ENCODE measurements around the gene RTN4RL2. TPM values are rescaled to one million over a fixed set of nuclear protein-coding genes. Genes with fewer than 3 reads are reported as not detected.

The RTN4RL2 gene
- total RNA-seq, 1 donor from 2014 or later = 1.3 TPM

GRCh38 chr11:57426929-57427726 lies 33.2 kb upstream of the RTN4RL2 start, which contains the start of gene SLC43A3:
Gene SLC43A3 (minus strand): TSS chr11:57427121. CDS start chr11:57426172, 949 bp downstream.
- H3K27me3 ChIP-seq (ENCODE audit: low read depth) = no peaks in the 10 kb centered on the region
- H3K4me1 ChIP-seq = peaks cover 80% of the 10 kb centered on the region
- peaks cover 15% of the 10 kb centered on the region for H3K36me3 ChIP-seq
- H3K27ac ChIP-seq (replicated peaks) = peak within 1 kb of the TSS; percentile 96
- intact Hi-C loops (cut with micrococcal nuclease) = no loop called here
- H3K4me3 ChIP-seq = peak within 1 kb of the TSS; percentile 72
- no peak for TF ChIP-seq CTCF (IDR thresholded peaks at IDR 0.05; ENCODE audit: borderline replicate concordance)
- H3K9me3 ChIP-seq (replicated peaks) = no peaks in the 10 kb centered on the region
- peak; percentile 75 for DNase-seq

- no peak for TF ChIP-seq CTCF (IDR thresholded peaks at IDR 0.05; ENCODE audit: borderline replicate concordance)
- Histone ChIP-seq H3K27me3 (ENCODE audit: low read depth) (no peaks in the 10 kb centered on the region), H3K36me3 (peaks cover 14% of the 10 kb centered on the region), H3K4me1 (peaks cover 75% of the 10 kb centered on the region), H3K4me3 (peak overlapping the region; percentile 72), H3K27ac (replicated peaks) (peak overlapping the region; percentile 96), H3K9me3 (replicated peaks) (no peaks in the 10 kb centered on the region)
- intact Hi-C loops (cut with micrococcal nuclease) = no loop called here
- peak; percentile 69 for DNase-seq
Measured at GRCh38 chr11:57427727-57428082, 32.6 kb upstream of the RTN4RL2 start.

GRCh38 chr11:57428643-57429042 lies 31.7 kb upstream of the RTN4RL2 start:
- TF ChIP-seq CTCF (IDR thresholded peaks at IDR 0.05; ENCODE audit: borderline replicate concordance) = no peak
- H3K36me3 ChIP-seq = peaks cover 4% of the 10 kb centered on the region
- peak overlapping the region; percentile 96 for H3K27ac ChIP-seq (replicated peaks)
- no peak overlapping the region for H3K4me3 ChIP-seq
- H3K27me3 ChIP-seq (ENCODE audit: low read depth) = no peaks in the 10 kb centered on the region
- H3K9me3 ChIP-seq (replicated peaks) = no peaks in the 10 kb centered on the region
- intact Hi-C loops (cut with micrococcal nuclease) = no loop called here
- peaks cover 68% of the 10 kb centered on the region for H3K4me1 ChIP-seq
- no peak for DNase-seq

- TF ChIP-seq CTCF (IDR thresholded peaks at IDR 0.05; ENCODE audit: borderline replicate concordance) = no peak
- Histone ChIP-seq H3K4me3 (no peak overlapping the region), H3K9me3 (replicated peaks) (no peaks in the 10 kb centered on the region), H3K27ac (replicated peaks) (no peak overlapping the region), H3K27me3 (ENCODE audit: low read depth) (no peaks in the 10 kb centered on the region), H3K4me1 (peaks cover 55% of the 10 kb centered on the region), H3K36me3 (no peaks in the 10 kb centered on the region)
- no peak for DNase-seq
- intact Hi-C loops (cut with micrococcal nuclease) = no loop called here
Measured at GRCh38 chr11:57429946-57430345, 30.4 kb upstream of the RTN4RL2 start.

GRCh38 chr11:57430952-57431351 lies 29.4 kb upstream of the RTN4RL2 start:
- no peak for TF ChIP-seq CTCF (IDR thresholded peaks at IDR 0.05; ENCODE audit: borderline replicate concordance)
- Histone ChIP-seq H3K36me3 (no peaks in the 10 kb centered on the region), H3K4me1 (peaks cover 45% of the 10 kb centered on the region), H3K4me3 (no peak overlapping the region), H3K27me3 (ENCODE audit: low read depth) (no peaks in the 10 kb centered on the region), H3K27ac (replicated peaks) (no peak overlapping the region), H3K9me3 (replicated peaks) (no peaks in the 10 kb centered on the region)
- intact Hi-C loops (cut with micrococcal nuclease) = no loop called here
- no peak for DNase-seq

Data from left ventricle myocardium inferior (tissue), 1 donor.